Esophagus muscularis mucosa (tissue), 4 donors: ENCODE results near the gene NRG4. TPM values are rescaled to one million over a fixed set of nuclear protein-coding genes. Genes with fewer than 3 reads are reported as not detected.

ENCODE experiments used
- DNase-seq: peaks from one replicate; pipeline ENCODE4 v3.0.0-alpha.2; 2017; ENCODE audit errors: extremely low spot score
- H3K27ac ChIP-seq, 4 donors: fragments of 200-600 bp; sonication (generic); replicated peaks in 1 of 4; 1 replicate in 3 of 4; 2 replicates in 1 of 4; pipeline ENCODE4 v1.5.1; 2016 to 2019; ENCODE audit warnings: mild to moderate bottlenecking in 1 of 4
- H3K27me3 ChIP-seq, 4 donors: fragments of 200-600 bp; sonication (generic); one replicate each; pipeline versions ENCODE4 v1.5.1 to v1.6.0; 2016 to 2019
- H3K36me3 ChIP-seq, 4 donors: fragments of 200-600 bp; sonication (generic); one replicate each; pipeline ENCODE4 v1.5.1; 2016 to 2019
- H3K4me1 ChIP-seq, 4 donors: fragments of 200-600 bp; sonication (generic); one replicate each; pipeline ENCODE4 v1.5.1; 2016 to 2019
- H3K4me3 ChIP-seq, 4 donors: fragments of 200-600 bp; sonication (generic); 1 replicate in 2 of 4; 2 replicates in 2 of 4; pipeline ENCODE4 v1.5.1; 2016 to 2019; ENCODE audit warnings: mild to moderate bottlenecking in 4 of 4, moderate library complexity in 1 of 4
- H3K9me3 ChIP-seq, 4 donors: fragments of 200-600 bp; sonication (generic); 1 replicate in 3 of 4; 2 replicates in 1 of 4; pipeline ENCODE4 v1.5.1; 2016 to 2019
- CTCF ChIP-seq, 3 experiments: fragments of 200-600 bp in 2 of 3; fragments of 450-650 bp in 1 of 3; sonication (generic) in 2 of 3; IDR thresholded peaks; one replicate each; pipeline ENCODE4 v1.5.1; 2017 to 2019; ENCODE audit warnings: antibody characterized with exemption in 3 of 3, mild to moderate bottlenecking in 2 of 3, moderate library complexity in 1 of 3
- EP300 ChIP-seq: sonication (generic); formaldehyde crosslinking; IDR thresholded peaks from one replicate; pipeline ENCODE4 v1.6.1; 2017; ENCODE audit warnings: antibody characterized with exemption
- POLR2A ChIP-seq: fragments of 450-650 bp; IDR thresholded peaks from one replicate; pipeline ENCODE4 v1.6.1; 2017; ENCODE audit warnings: antibody characterized with exemption, moderate library complexity, mild to moderate bottlenecking, low read depth
- POLR2AphosphoS5 ChIP-seq, 2 donors: sonication (generic); formaldehyde crosslinking; IDR thresholded peaks; one replicate each; pipeline ENCODE4 v1.6.1; 2017; ENCODE audit warnings: antibody characterized with exemption in 2 of 2
- WGBS: methylation state at CpG from one replicate; pipeline ENCODE4 v1.1.5; 2018; 5-methylcytosine and 5-hydroxymethylcytosine counted together
- intact Hi-C: fragments of 100-400 bp; cut with DNase I; formaldehyde crosslinking; loops from one replicate; pipeline ENCODE4 v1.15.1; 2023
- total RNA-seq, 4 donors: library from RNA; depleted of rRNA; stranded (reverse); fragments of >200 nt; gene quantifications; one replicate each; pipeline versions ENCODE4 v1.1.0 to v1.2.1, GENCODE V29; 2016

NRG4 gene
- total RNA-seq, 4 donors from 2014 or later = not detected

- Histone ChIP-seq H3K27ac (no peak overlapping the region), H3K4me3 (no peak overlapping the region), H3K36me3 (no peaks in the 10 kb centered on the region), H3K9me3 (no peaks in the 10 kb centered on the region), H3K4me1 (no peaks in the 10 kb centered on the region), H3K27me3 (peaks cover 0 to 11% (median 0%) of the 10 kb centered on the region in 4 donors)
- WGBS = 100% methylated on average over 1 of the region's 1 CpG
- TF ChIP-seq EP300 (no peak), CTCF (IDR thresholded peaks at IDR 0.05) (no peak), POLR2AphosphoS5 (IDR thresholded peaks at IDR 0.05) (no peak), POLR2A (no peak)
- DNase-seq = no peak
- intact Hi-C loops = no loop called here
These were observed 50.9 kb downstream of the NRG4 start for GRCh38 chr15:75961331-75961730.

GRCh38 chr15:75955720-75956119, 56.5 kb downstream of the NRG4 start:
- Histone ChIP-seq H3K9me3 (no peaks in the 10 kb centered on the region), H3K4me3 (no peak overlapping the region), H3K27me3 (peaks cover 0 to 17% (median 0%) of the 10 kb centered on the region in 4 donors), H3K27ac (no peak overlapping the region), H3K4me1 (no peaks in the 10 kb centered on the region), H3K36me3 (no peaks in the 10 kb centered on the region)
- intact Hi-C loops = no loop called here
- 75% methylated on average over 1 of the region's 1 CpG for WGBS
- no peak for TF ChIP-seq POLR2A
- no peak for TF ChIP-seq EP300
- TF ChIP-seq POLR2AphosphoS5 (IDR thresholded peaks at IDR 0.05) = no peak
- TF ChIP-seq CTCF (IDR thresholded peaks at IDR 0.05) = no peak
- no peak for DNase-seq

- Histone ChIP-seq H3K4me1 (no peaks in the 10 kb centered on the region), H3K36me3 (no peaks in the 10 kb centered on the region), H3K9me3 (no peaks in the 10 kb centered on the region), H3K27me3 (peaks cover 0 to 19% (median 0%) of the 10 kb centered on the region in 4 donors), H3K27ac (no peak overlapping the region), H3K4me3 (no peak overlapping the region)
- intact Hi-C loops = no loop called here
- no peak for TF ChIP-seq CTCF (IDR thresholded peaks at IDR 0.05)
- no peak for TF ChIP-seq POLR2A
- no peak for TF ChIP-seq EP300
- TF ChIP-seq POLR2AphosphoS5 (IDR thresholded peaks at IDR 0.05) = no peak
- DNase-seq = no peak
- WGBS = 89% methylated on average over 4 of the region's 4 CpGs
These were observed 59.7 kb downstream of the NRG4 start for GRCh38 chr15:75952525-75952924.

- H3K4me3 ChIP-seq = no peak overlapping the region
- TF ChIP-seq CTCF (IDR thresholded peaks at IDR 0.05) (no peak), POLR2A (no peak), EP300 (no peak), POLR2AphosphoS5 (IDR thresholded peaks at IDR 0.05) (no peak)
- no peak for DNase-seq
- H3K27me3 ChIP-seq = peaks cover 0 to 20% (median 0%) of the 10 kb centered on the region in 4 donors
- no peaks in the 10 kb centered on the region for H3K36me3 ChIP-seq
- H3K4me1 ChIP-seq = no peaks in the 10 kb centered on the region
- H3K27ac ChIP-seq = no peak overlapping the region
- 79% methylated on average over 8 of the region's 8 CpGs for WGBS
- intact Hi-C loops = no loop called here
- no peaks in the 10 kb centered on the region for H3K9me3 ChIP-seq
These were observed 63.4 kb downstream of the NRG4 start for GRCh38 chr15:75948761-75949296.

GRCh38 chr15:75947092-75947491, 65.1 kb downstream of the NRG4 start:
- WGBS = 60% methylated on average over 1 of the region's 1 CpG
- H3K4me1 ChIP-seq = no peaks in the 10 kb centered on the region
- no peaks in the 10 kb centered on the region for H3K36me3 ChIP-seq
- no peak overlapping the region for H3K27ac ChIP-seq
- H3K9me3 ChIP-seq = no peaks in the 10 kb centered on the region
- H3K4me3 ChIP-seq = no peak overlapping the region
- H3K27me3 ChIP-seq = peaks cover 0 to 20% (median 0%) of the 10 kb centered on the region in 4 donors
- no peak for DNase-seq
- intact Hi-C loops = no loop called here
- TF ChIP-seq CTCF (IDR thresholded peaks at IDR 0.05) (no peak), POLR2A (no peak), POLR2AphosphoS5 (IDR thresholded peaks at IDR 0.05) (no peak), EP300 (no peak)
